Posterior cingulate gyrus (tissue), 11 donors: ENCODE results near the gene PEAK3.

Source experiments
- DNase-seq, 10 donors: peaks; one replicate each; pipeline versions ENCODE4 v3.0.0 to v3.0.0-alpha.2; 2020 to 2021; ENCODE audit warnings: mixed read lengths in 3 of 10
- intact Hi-C: fragments of 100-400 bp; cut with DNase I; formaldehyde crosslinking; loops from one replicate; pipeline ENCODE4 v1.15.1; 2023

Gene PEAK3

DNA sequence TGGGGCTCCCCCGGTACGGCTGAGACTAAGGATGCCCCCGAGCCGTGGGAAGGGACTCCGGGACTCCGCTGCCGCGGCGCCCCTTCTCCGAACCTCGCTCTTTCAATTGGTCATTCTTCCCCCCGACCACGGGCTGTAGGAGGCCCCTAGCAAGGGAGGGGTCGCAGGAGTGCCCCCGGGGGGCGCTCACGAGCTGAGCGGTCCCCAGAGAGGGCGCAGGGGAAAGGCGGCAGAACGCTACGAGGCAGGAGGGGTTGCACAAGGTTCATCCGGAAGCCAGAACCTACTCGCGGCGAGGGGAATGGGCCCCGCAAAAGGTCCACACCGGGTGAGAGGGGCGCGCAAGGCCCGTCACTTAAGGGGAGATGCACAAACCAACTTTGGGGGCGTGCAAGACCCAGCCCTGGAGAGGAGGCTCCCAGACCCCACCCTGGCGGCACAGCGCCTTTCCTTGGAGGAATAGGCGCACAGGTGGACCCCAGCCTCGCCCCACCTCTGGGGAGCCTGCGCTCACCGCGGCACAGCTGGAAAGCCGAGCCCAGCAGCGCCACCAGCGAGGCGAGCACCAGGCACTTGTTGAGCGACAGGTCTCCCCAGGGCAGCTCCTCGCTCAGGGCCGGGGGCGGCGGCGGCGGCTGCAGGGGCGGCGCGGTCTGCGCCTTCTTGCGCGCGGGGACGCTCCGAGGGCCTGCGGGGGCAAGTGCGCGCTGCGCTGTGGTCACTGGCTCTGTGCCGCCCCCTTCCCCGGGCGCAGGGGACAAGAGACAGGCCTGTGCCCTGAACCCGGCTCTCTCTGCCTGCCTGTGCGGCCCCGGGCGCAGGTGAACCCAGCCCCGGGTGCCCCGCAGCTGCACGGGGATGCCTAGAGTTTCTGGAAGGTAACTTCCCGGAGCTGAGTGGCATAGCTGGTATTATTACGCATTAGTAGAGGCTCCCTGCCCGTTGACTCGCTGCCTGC, 28.6 kb downstream of the PEAK3 start:
- intact Hi-C loops, result no loop called here
- DNase-seq, result no peak

DNA sequence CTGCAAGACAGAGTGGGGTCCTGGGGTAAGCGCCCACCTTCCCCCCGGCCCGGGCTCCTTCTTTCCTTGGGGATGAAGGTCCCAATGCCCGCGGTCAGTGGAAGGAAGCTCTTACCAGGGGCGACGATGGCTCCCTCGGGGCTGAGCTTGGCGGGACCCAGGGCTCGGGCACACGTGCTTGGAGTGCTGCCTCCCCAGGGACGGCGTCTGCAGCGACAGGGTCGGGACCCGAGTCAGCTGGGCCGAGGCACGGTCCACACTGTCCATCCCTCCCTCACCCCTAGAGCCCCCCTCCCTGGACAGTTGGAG, 29.2 kb downstream of the PEAK3 start:
- intact Hi-C loops, result no loop called here
- DNase-seq, result no peak

DNA sequence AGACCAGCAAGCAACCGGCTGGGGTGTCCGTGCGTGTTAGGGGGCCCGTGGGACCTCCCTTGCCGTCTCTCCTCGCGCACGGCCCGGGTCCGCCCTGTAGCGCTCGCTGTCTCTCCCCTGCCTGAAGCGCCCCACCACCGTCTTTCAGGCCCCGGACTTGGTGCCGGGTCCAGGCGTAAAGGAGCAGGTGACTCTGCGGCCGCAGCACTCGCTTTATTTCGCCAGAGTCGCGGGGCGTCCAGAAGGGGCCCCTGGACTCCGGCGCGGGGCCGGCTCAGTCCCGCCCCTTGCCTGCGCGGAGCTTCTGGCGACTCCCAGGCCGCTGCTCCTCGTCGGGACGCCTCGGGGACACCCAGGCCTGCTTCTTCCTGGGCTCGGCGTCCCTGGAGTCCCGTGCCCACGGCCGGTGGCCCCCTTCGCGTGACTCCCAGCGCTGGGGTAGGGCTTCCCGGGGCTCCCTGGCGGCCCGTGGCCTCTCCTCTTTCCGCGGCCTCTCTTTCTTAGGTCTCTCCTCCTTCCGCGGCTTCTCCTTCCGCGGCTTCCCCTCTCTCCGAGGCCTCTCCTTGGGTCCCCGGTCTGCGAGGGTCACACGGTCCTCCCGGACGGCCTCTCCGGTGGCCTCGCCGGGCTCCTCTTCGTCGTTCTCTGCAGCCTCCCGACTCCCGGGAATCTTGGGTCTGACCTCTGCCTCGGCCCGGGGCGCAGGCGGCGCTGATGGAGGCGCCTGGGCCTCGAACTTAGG, 29.7 kb downstream of the PEAK3 start:
- intact Hi-C loops, result no loop called here
- no peak for DNase-seq

DNA sequence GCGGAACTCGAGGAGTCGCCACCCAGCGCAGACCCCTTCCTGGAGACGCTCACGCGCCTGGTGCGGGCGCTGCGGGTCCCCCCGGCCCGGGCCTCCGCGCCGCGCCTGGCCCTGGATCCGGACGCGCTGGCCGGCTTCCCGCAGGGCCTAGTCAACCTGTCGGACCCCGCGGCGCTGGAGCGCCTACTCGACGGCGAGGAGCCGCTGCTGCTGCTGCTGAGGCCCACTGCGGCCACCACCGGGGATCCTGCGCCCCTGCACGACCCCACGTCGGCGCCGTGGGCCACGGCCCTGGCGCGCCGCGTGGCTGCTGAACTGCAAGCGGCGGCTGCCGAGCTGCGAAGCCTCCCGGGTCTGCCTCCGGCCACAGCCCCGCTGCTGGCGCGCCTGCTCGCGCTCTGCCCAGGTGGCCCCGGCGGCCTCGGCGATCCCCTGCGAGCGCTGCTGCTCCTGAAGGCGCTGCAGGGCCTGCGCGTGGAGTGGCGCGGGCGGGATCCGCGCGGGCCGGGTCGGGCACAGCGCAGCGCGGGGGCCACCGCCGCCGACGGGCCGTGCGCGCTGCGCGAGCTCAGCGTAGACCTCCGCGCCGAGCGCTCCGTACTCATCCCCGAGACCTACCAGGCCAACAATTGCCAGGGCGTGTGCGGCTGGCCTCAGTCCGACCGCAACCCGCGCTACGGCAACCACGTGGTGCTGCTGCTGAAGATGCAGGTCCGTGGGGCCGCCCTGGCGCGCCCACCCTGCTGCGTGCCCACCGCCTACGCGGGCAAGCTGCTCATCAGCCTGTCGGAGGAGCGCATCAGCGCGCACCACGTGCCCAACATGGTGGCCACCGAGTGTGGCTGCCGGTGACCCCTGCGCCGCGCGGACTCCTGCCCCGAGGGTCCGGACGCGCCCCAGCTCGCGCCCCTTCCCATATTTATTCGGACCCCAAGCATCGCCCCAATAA, 30.6 kb downstream of the PEAK3 start:
- intact Hi-C loops, result no loop called here
- DNase-seq, result no peak

DNA sequence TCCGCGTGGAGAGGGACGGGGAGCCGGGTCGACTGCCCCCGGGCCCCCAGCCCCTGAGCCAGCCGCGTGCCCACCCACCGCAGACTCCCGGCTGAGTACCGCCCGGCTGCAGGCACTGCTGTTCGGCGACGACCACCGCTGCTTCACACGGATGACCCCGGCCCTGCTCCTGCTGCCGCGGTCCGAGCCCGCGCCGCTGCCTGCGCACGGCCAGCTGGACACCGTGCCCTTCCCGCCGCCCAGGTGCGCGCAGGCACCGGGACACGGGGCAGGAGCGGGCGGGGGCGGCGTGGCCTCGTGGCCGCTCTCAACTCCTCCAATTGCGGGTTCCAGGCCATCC, 31.2 kb downstream of the PEAK3 start:
- no peak for DNase-seq
- intact Hi-C loops, result no loop called here

DNA sequence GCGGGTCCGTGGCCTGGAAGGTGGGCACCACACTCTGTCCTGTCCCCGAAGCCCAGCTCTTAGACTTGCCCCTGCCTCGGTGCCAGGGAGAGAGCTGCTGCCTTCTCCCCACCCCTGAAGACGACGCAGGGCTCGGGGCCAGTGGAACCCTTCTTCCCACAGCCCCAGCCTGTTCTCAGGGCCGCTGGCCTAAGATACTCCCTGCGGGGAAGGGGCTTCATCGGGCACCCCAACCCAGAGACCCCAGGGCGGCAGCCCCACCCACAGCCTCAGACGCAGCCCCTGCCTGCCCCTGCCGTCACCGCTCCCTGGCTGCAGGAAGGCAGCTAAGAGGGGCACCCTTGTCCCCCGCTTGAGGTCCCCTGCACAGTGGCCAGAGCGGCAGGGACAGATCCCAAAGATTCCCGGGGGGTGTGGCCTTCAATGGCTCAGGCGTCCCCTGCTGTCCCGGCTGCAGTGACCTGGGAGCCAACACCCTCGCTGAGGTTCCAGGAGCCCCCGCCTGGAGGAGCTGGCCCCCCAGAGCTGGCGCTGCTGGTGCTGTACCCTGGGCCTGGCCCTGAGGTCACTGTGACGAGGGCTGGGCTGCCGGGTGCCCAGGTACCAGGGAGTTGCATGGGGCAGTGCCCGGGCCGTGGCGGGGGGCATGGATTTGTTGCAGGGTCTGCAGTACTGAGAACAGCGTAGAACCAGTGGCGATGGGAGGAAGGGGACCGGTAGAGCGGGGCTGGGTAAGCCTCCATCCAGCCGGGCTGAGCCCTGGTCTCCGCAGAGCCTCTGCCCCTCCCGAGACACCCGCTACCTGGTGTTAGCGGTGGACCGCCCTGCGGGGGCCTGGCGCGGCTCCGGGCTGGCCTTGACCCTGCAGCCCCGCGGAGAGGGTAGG, 31.9 kb downstream of the PEAK3 start:
- intact Hi-C loops, result no loop called here
- DNase-seq, result peak in 1 of 10 donors; percentile 86

DNA sequence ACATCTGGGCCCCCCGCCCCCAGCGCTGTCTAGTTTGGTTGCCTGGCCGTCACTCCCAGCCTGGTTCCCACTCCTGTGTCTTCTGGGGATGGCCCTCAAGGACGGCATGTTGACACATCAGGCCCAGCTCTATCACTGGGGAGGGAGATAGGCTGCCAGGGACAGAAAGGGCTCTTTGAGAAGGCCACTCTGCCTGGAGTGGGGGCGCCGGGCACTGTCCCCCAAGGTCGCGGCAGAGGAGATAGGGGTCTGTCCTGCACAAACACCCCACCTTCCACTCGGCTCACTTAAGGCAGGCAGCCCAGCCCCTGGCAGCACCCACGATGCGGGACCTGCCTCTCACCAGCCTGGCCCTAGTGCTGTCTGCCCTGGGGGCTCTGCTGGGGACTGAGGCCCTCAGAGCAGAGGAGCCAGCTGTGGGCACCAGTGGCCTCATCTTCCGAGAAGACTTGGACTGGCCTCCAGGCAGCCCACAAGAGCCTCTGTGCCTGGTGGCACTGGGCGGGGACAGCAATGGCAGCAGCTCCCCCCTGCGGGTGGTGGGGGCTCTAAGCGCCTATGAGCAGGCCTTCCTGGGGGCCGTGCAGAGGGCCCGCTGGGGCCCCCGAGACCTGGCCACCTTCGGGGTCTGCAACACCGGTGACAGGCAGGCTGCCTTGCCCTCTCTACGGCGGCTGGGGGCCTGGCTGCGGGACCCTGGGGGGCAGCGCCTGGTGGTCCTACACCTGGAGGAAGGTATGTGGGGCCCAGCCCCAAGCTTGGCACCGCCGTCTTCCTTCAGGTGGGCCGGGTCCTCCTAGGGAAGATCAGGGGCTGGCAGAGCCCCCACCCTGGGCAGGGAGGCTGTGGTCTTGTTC, 32.7 kb downstream of the PEAK3 start, which contains the start of gene AMH:
AMH (plus strand) TSS at position 314 of the 857 bp plus-strand sequence; CDS start at position 324, 10 bp downstream.
- DNase-seq, result peak in 1 of 10 donors; percentile 85
- intact Hi-C loops, result no loop called here

DNA sequence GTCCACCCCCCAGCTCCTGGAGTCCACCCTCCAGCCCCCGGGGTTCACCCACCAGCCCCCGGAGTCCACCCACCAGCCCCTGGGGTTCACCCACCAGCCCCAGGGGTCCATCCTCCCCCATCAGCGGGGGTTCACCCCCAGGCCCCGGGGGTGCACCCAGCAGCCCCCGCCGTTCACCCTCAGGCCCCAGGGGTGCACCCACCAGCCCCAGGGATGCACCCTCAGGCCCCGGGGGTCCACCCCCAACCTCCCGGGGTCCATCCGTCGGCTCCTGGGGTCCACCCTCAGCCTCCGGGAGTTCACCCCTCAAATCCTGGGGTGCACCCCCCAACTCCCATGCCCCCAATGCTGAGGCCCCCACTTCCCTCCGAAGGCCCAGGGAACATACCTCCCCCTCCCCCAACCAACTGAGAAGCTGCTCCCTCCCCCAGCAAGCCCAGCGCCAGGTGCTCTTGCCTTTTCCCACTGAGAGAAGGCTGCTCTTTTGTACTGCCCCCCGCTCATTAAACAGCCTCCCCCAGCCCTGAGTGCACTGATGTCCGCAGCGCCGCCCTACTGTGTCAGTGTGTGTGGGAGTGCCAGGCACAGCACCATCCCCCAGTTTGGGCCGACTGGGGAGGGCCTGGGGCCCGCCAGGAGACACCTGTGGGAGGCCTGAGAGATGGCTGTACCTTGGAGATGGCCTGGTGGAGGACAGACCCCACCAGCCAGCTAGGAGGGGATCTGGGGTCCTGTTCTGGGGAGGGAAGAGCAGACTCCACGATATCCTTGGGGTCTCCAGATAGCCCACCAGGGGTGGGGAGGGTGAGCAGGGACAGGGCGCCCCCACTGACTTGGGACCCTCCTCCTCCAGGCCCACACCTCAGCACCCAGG, 33.6 kb downstream of the PEAK3 start:
- intact Hi-C loops, result no loop called here
- DNase-seq, result no peak

DNA sequence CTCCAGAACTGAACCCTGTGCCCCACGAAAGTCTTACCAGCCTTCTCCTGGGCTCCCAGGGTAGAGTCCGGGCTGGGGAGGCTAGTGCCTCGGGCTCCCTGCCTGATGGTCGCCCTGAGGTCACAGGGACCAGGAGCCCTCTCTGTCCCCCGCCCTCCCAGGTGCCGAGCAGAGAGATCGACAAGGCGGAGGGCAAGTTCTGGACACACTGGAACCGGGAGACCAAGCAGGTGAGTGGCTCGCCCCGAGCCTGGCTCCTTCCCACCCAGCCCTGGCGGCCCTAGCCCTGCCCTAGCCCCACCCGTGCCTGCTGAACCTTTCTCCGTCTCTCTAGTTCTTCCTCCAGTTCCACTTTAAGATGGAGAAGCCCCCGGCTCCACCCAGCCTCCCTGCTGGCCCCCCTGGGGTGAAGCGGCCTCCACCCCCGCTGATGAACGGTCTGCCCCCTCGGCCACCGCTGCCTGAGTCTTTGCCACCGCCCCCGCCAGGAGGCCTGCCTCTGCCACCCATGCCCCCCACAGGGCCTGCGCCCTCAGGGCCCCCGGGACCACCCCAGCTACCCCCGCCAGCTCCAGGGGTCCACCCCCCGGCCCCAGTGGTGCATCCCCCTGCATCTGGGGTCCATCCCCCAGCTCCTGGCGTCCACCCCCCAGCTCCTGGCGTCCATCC, 34.4 kb downstream of the PEAK3 start:
- intact Hi-C loops, result no loop called here
- peak in 1 of 10 donors; percentile 77 for DNase-seq

DNA sequence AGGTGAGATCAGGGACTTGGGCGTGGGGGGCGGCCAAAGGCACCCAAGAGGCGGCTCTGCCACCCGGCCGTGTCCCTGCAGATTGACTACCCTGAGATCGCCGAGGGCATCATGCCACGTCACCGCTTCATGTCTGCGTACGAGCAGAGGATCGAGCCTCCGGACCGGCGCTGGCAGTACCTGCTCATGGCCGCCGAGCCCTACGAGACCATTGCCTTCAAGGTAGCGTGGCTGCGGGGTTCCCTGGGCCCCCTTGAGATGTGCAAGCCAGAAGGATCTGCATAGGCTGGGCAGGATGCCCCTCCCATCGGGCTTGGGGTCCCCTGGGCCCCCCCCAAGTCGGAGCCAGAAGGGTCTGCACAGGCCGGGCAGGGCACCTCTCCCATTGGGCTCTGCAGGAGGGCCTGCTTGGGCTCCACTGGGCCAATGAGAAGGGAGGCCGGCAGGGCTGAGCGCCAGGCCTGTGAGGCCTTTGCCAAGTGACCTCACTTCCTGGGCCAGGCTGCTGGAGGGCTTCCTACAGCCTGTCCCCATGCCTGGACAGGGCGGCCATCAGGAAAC, 35.1 kb downstream of the PEAK3 start:
- DNase-seq, result peak in 5 of 10 donors; percentile 41 to 91 (median 60)
- intact Hi-C loops, result no loop called here

DNA sequence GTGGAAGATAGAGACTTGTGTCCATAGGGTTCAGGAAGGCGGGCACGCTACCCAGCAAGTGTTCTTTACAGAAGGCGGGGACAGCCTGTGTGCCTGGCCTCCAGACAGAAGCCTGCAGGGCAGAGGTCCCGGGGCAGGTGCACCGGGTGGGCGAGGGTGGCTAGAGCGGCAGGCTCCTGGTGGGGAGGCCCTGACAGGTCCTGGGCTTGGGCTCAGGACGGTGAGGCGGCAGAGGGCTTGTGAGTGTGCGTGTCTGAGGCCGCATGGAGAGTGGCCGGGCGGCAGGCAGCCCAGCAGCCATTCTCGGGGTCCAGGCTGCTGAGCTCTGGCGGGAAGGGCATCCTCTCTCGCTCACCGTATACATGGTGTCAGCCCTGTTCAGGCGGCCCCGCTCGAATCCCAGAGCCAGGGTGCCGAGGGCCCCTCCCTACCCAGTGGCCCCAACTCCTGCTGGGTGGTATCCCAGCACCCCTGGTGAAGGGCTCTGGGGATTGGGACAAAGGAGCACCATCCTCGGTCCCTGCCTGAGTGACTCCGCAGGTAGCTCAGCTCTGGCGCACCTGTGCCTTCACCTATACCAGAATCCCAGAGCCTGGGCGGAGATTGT, 35.9 kb downstream of the PEAK3 start:
- intact Hi-C loops, result no loop called here
- DNase-seq, result peak in 1 of 10 donors; percentile 82

DNA sequence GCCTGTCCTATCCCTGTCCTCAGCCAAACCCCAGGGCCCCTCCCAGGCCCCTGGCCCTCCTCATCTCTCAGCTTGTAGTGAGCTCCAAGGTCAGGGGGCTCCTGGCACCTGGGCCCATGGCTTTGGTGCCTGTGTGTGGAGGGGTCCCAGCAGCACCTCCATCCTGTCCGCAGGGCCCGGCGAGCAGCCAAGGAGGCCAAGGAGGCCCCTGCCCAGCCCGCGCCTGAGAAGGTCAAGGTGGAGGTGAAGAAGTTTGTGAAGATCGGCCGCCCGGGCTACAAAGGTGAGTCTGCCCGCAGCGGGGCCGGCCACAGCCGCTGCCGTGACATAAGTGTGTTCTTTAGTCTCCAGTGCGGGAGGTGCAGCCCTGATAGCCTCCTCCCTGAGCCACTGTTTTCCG, 36.7 kb downstream of the PEAK3 start:
- intact Hi-C loops, result no loop called here
- DNase-seq, result peak in 1 of 10 donors; percentile 82

DNA sequence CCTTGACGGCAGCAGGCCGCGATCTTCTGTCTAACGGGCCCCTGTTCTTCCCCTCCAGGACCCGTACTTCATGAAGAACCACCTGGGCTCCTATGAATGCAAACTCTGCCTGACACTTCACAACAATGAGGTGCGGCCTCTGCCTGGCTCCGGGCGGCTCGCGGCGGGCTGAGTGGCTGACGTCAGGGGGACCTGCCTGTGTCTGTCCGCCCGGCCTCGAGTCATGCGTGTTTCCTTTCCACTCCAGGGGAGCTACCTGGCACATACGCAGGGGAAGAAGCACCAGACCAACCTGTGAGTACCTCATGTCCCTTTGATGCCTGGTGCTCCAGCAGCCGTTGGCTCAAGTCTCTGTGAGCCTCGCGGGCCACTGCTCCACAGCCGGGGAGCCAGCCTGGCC, 37.5 kb downstream of the PEAK3 start:
- intact Hi-C loops, result no loop called here
- no peak for DNase-seq

DNA sequence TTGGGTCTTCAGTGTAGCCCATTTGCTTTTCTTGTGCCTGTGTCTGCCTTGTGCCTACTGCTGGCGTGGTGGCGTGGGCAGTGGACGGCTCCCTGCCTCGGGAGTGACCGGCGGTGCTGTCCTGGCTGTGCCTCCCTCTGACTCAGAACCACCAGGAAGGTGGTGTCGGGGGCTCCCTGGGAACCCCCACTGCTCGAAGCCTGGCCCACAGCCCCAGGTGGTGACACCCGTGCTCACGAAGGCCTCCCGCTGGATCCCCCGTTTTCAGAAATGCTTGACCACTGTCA, 37.9 kb downstream of the PEAK3 start:
- intact Hi-C loops, result no loop called here
- no peak for DNase-seq

DNA sequence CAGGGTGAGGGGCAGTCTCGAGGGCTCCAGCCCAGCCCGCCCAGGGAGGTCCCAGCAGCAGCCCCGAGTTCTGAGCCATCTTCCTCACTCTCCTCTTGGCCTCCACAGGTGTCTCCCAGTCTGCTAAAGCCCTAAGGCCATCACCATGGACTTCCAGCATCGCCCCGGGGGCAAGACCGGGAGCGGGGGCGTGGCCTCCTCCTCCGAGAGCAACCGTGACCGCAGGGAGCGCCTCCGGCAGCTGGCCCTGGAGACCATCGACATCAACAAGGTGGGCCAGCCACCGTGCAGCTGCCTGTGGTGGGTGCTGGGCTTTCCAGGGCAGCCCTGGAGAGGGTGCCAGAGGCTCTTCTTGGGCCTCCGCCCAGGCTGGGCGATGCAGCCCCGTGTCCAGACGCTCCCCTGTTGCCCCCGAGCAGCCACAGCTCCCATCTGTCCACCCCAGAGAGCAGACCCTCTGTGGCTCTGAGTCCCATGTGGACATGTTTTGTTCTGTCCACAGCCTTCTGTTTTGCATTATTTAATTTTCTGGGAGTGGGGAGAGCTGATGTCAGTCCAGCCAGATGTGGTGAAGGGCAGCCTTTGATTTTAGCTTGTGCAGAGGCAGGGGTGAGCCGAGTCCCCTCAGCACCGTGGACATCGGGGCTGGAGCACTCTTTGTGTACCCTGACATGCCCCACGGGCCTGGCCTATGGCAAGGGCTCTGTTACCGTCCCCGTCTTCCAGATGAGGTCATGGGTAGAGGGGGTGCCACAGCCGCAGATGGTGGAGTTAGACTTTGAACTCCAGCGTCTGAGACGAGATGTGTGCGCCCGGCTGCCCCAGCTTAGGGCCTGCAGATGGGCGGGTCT, 38.5 kb downstream of the PEAK3 start:
- intact Hi-C loops, result no loop called here
- no peak for DNase-seq

DNA sequence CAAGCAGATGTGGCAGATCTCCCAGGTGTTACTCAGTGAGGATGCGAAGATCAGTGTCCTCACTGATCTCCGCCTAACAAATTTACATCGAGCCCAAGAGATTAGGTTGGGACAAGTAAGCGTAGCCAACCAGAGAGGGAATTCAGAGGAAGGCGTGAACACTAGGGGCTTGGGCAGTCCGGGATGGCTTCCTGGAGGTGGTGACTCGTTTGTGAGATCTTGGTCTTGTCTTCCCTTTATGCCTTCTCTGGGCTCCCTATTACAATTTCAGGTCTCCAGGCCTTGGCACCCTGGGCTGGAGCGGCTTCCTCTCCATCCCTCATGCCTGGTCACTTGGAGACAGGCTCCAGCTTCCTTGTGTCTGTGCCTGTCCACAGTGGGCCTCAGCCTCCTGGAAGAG, 39.2 kb downstream of the PEAK3 start:
- DNase-seq, result no peak
- intact Hi-C loops, result no loop called here
